HTERT RPE-1 (cell line): ENCODE measurements around the gene ANKRD40CL.

ENCODE experiments used
- in situ Hi-C: fragments of 300-500 bp; cut with MboI; formaldehyde crosslinking; loops from 4 replicates; pipeline ENCODE4 v1.14.3; 2020; ENCODE audit warnings: low sequenced_read_pairs

Gene ANKRD40CL

GRCh38 chr17:50719144-50719923 is 48.0 kb downstream of the ANKRD40CL start, which contains the start of gene LUC7L3:
Gene LUC7L3 (plus strand): TSS chr17:50719603. CDS start chr17:50719733, 130 bp downstream.
- in situ Hi-C loops, result no loop called here

- in situ Hi-C loops, result no loop called here
Observed at GRCh38 chr17:50715471-50715870, 51.8 kb downstream of the ANKRD40CL start.

- in situ Hi-C loops, result no loop called here
Observed at GRCh38 chr17:50712641-50713040, 54.7 kb downstream of the ANKRD40CL start.
